Lower leg skin (tissue), 3 donors: ENCODE data around the gene FANCD2.

Experiments used
- POLR2A ChIP-seq, 2 donors: fragments of 450-650 bp; IDR thresholded peaks; one replicate each; pipeline ENCODE4 v1.6.1; 2016 to 2017; ENCODE audit warnings: antibody characterized with exemption in 2 of 2, mild to moderate bottlenecking in 1 of 2, moderate library complexity in 1 of 2
- TF ChIP-seq, protein P1 (sequence below), 3 donors: fragments of 450-650 bp; IDR thresholded peaks; one replicate each; pipeline ENCODE4 v1.5.1; 2016; ENCODE audit warnings: antibody characterized with exemption in 3 of 3, mild to moderate bottlenecking in 3 of 3, moderate library complexity in 2 of 3

GRCh38 chr3:10149226-10149625 is 123.0 kb downstream of the FANCD2 start:
- TF ChIP-seq, protein P1, sequence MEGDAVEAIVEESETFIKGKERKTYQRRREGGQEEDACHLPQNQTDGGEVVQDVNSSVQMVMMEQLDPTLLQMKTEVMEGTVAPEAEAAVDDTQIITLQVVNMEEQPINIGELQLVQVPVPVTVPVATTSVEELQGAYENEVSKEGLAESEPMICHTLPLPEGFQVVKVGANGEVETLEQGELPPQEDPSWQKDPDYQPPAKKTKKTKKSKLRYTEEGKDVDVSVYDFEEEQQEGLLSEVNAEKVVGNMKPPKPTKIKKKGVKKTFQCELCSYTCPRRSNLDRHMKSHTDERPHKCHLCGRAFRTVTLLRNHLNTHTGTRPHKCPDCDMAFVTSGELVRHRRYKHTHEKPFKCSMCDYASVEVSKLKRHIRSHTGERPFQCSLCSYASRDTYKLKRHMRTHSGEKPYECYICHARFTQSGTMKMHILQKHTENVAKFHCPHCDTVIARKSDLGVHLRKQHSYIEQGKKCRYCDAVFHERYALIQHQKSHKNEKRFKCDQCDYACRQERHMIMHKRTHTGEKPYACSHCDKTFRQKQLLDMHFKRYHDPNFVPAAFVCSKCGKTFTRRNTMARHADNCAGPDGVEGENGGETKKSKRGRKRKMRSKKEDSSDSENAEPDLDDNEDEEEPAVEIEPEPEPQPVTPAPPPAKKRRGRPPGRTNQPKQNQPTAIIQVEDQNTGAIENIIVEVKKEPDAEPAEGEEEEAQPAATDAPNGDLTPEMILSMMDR (IDR thresholded peaks at IDR 0.05) = no peak
- no peak for TF ChIP-seq POLR2A (IDR thresholded peaks at IDR 0.05)
